GM19099 (cell line): ENCODE data around the gene MCM9.

Experiments
- POLR2A ChIP-seq: IDR thresholded peaks from 3 replicates; pipeline ENCODE4 v1.6.1; 2011; ENCODE audit warnings: low read depth; ENCODE audit not compliant: insufficient read length; ENCODE audit errors: extremely low read depth

The MCM9 gene

DNA sequence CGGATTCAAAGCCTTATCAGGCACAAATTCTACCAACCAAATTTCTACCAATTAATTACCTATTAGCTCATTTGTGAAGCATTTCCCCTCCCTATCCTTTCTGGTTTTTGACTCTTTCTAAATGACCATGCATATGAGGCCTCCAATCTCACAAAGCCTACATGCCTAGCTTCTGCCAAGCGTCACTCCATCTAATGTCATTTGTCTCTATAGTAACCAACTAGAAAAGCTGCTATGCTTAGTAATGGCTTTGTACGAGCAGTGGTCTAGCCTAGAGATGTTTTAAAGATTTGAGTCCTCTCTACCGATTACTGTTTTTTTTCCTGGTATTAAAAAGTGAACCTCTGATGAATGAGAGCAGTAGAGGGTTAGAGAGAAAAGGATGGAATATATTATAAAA, 45.8 kb downstream of the MCM9 start:
- no peak for TF ChIP-seq POLR2A

- no peak for TF ChIP-seq POLR2A
Measured at GRCh38 chr6:118886641-118887040, 48.3 kb downstream of the MCM9 start.

DNA sequence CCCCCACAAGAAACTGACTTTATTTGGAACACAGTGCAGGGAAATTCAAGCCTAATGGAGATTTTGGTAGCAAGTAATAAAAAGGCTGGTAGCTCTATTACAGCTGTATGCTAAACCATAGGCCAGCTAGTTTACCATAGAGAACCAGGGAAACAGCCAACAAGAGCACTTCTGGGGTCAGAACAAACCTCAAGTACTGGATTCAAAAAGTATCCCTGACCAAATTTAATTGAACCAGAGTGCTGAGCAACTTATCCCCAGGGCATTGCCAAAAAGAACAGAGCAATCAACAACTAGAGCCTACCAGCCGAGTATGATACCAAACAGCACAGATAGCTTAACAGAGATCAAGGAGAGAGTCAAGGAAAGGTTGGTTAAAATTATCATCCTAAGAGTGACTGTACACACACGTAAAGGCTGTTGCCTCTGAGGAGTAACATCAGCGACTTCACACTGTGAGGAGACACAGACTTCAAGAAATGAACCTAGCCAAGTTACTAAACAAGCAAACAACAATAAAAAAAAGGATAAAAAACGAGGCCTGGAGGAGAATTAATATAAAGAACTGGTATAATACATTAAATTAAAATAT, 52.5 kb downstream of the MCM9 start:
- TF ChIP-seq POLR2A: no peak

- TF ChIP-seq POLR2A: no peak
Measured at GRCh38 chr6:118881440-118882313, 53.3 kb downstream of the MCM9 start.

DNA sequence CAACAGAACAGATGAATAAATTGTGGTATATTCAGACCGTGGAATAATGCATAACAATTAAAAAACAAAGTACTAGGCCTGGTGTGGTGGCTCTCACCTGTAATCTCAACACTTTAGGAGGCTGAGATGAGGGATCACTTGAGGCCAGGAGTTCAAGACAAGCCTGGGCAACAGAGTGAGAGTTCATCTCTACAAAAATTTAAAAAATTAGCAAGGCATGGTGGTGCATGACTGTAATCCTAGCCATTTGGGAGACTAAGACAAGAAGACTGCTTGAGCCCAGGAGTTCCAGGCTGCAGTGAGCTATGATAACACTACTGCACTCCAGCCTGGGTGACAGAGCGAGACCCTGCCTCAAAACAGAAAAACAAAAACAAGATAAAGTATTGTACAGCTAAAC, 57.2 kb downstream of the MCM9 start:
- TF ChIP-seq POLR2A: no peak

GRCh38 chr6:118876814-118877213, 58.1 kb downstream of the MCM9 start:
- no peak for TF ChIP-seq POLR2A

GRCh38 chr6:118876198-118876597, 58.8 kb downstream of the MCM9 start:
- no peak for TF ChIP-seq POLR2A

GRCh38 chr6:118875672-118876071, 59.3 kb downstream of the MCM9 start:
- TF ChIP-seq POLR2A: no peak

DNA sequence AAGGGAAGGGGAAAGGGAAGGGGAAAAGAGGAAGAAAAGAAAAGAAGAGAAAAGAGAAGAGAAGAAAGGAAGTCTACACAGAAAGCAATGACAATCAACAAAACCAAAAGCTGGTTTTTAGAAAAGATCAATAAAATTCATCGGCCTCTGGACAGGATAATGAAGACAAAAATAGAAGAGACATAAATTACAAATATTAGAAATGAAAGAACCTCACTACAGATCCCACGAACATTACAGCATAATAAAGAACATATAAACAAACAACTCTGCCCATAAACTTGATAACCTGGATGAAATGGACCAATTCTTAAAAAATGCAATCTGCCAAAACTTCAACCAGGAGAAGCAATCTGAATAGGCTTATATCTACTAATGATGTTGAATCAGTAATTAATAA, 61.7 kb downstream of the MCM9 start:
- TF ChIP-seq POLR2A: no peak

- TF ChIP-seq POLR2A: no peak
Measured at GRCh38 chr6:118872726-118873125, 62.2 kb downstream of the MCM9 start.

DNA sequence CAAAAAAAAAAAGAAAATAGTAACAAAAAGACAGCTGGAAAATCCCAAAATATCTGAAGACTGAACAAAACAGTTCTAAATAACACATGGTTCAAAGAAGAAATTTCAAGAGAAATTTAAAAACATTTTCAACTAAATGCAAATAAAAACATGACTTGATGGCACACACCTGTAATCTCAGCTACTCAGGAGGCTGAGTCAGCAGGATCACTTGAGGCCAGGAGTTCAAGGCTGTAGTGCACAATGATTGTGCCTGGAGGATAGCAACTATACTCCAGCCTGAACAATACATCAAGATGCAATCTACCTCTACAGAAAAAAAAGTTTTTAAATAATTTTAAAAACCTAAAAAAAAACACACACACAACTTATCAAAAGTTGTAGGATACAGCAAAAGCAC, 62.6 kb downstream of the MCM9 start:
- no peak for TF ChIP-seq POLR2A

DNA sequence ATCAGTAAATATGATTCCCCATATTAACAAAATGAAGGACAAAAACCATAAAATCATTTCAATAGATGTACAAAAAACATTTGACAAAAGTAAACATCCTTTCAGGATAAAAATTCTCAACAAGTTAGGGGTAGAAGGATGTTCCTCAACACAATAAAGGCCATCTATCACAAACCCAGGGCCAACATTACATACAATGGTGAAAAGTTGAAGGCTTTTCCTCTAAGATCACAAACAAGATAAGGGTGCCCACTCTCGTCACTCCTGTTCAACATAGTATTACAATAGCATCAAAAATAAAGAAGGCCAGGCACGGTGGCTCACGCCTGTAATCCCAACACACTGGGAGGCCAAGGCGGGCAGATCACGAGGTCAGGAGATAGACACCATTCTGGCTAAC, 63.6 kb downstream of the MCM9 start:
- no peak for TF ChIP-seq POLR2A

- TF ChIP-seq POLR2A: no peak
Measured at GRCh38 chr6:118869894-118870589, 64.9 kb downstream of the MCM9 start.

- no peak for TF ChIP-seq POLR2A
Measured at GRCh38 chr6:118869350-118869749, 65.6 kb downstream of the MCM9 start.

DNA sequence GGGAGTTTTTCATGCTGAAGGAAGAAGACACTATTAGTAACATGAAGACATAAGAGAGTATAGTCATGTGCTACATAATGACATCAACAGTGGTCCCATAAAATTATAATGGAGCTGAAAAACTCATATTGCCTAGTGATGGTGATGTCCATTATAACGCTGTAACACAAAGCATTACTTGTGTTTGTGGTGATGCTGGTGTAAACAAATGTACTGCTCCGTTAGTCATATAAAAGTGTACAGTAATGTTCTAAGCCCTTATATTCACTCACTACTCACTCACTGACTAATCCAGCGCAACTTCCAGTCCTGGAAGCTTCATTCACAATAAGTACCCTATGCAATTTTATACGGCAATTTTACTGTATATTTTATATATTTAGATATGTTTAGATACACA, 67.8 kb downstream of the MCM9 start:
- no peak for TF ChIP-seq POLR2A

DNA sequence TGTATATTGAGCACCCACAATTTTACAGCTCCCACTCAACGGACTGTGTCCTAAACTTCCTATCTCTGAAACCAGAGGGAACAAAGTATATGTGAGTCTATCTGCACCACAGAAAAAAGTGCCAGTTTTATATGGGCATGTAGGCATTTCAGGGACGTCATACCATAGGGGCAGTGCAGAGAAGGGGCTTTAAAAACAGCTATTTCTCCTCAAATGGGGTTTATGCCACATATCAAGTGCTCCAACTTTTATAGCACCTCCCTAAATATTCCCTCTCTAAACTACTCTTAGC, 69.9 kb downstream of the MCM9 start:
- no peak for TF ChIP-seq POLR2A
